ENCODE data around the gene C2orf15. TPM values are rescaled to one million over a fixed set of nuclear protein-coding genes. Genes with fewer than 3 reads are reported as not detected.
"Not testable (repeated sequence)": the region's sequence is repeated elsewhere in the genome, so short reads cannot be mapped to it uniquely, and the experiment has no call there.

C2orf15 gene
- total and polyA plus RNA-seq, 8 donors: 1.5 to 5.9 (median 2.9) TPM; not detected in 2

DNA sequence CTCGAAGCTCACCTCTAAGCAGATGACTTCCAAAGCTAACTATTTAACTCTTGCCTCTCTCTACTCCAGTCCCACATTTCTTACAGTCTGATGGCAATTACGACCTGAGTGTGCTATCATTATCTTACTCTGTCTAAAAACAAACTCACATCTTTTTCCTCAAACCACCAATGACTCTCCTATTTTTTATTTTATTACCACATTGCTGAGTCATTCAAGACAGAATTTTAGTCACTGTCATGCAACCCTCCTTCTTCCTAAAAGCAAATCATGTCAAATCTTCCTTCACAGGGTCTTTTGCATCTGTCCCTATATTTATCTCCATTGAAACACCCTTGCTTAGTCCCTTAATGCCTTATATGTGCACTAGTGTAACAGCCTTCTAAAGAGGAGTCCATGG is 34.6 kb upstream of the C2orf15 start:
- H3K4me3 ChIP-seq: no peak overlapping the region
- H3K4me1 ChIP-seq: no peaks in the 10 kb centered on the region
- TF ChIP-seq EP300 (IDR thresholded peaks at IDR 0.05): no peak
- H3K36me3 ChIP-seq: no peaks in the 10 kb centered on the region
- 61 to 76% (median 67%) methylated on average over 2 of the region's 2 CpGs for WGBS, 5 donors
- H3K27me3 ChIP-seq: no peaks in the 10 kb centered on the region
- no peaks in the 10 kb centered on the region for H3K9me3 ChIP-seq
- no peak overlapping the region for H3K27ac ChIP-seq
- intact Hi-C loops (cut with DNase I; ENCODE audit: low total_unique reads): no loop called here
- no peak for DNase-seq

- WGBS, 5 donors: 85 to 90% (median 88%) methylated on average over 2 of the region's 2 CpGs
- no peaks in the 10 kb centered on the region for H3K27me3 ChIP-seq
- no peaks in the 10 kb centered on the region for H3K9me3 ChIP-seq
- H3K36me3 ChIP-seq: no peaks in the 10 kb centered on the region
- H3K27ac ChIP-seq: no peak overlapping the region
- TF ChIP-seq POLR2AphosphoS5 (IDR thresholded peaks at IDR 0.05) (no peak), POLR2A (IDR thresholded peaks at IDR 0.05) (no peak), EP300 (IDR thresholded peaks at IDR 0.05) (no peak)
- TF ChIP-seq, protein P1, sequence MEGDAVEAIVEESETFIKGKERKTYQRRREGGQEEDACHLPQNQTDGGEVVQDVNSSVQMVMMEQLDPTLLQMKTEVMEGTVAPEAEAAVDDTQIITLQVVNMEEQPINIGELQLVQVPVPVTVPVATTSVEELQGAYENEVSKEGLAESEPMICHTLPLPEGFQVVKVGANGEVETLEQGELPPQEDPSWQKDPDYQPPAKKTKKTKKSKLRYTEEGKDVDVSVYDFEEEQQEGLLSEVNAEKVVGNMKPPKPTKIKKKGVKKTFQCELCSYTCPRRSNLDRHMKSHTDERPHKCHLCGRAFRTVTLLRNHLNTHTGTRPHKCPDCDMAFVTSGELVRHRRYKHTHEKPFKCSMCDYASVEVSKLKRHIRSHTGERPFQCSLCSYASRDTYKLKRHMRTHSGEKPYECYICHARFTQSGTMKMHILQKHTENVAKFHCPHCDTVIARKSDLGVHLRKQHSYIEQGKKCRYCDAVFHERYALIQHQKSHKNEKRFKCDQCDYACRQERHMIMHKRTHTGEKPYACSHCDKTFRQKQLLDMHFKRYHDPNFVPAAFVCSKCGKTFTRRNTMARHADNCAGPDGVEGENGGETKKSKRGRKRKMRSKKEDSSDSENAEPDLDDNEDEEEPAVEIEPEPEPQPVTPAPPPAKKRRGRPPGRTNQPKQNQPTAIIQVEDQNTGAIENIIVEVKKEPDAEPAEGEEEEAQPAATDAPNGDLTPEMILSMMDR (IDR thresholded peaks at IDR 0.05): no peak
- no peak for DNase-seq
- intact Hi-C loops (cut with DNase I; ENCODE audit: low total_unique reads): no loop called here
- no peaks in the 10 kb centered on the region for H3K4me1 ChIP-seq
- H3K4me3 ChIP-seq: no peak overlapping the region
Measured at GRCh38 chr2:99111236-99111635, 30.3 kb upstream of the C2orf15 start.

GRCh38 chr2:99111945-99112344 is 29.6 kb upstream of the C2orf15 start:
- Histone ChIP-seq H3K27ac (no peak overlapping the region), H3K27me3 (no peaks in the 10 kb centered on the region), H3K9me3 (no peaks in the 10 kb centered on the region), H3K4me3 (no peak overlapping the region), H3K4me1 (no peaks in the 10 kb centered on the region), H3K36me3 (no peaks in the 10 kb centered on the region)
- no peak for DNase-seq
- WGBS, 5 donors: 81 to 95% (median 92%) methylated on average over 1 of the region's 1 CpG
- TF ChIP-seq EP300 (IDR thresholded peaks at IDR 0.05) (no peak), POLR2A (IDR thresholded peaks at IDR 0.05) (no peak)
- TF ChIP-seq, protein P1 (IDR thresholded peaks at IDR 0.05): no peak
- intact Hi-C loops (cut with DNase I; ENCODE audit: low total_unique reads): no loop called here

DNA sequence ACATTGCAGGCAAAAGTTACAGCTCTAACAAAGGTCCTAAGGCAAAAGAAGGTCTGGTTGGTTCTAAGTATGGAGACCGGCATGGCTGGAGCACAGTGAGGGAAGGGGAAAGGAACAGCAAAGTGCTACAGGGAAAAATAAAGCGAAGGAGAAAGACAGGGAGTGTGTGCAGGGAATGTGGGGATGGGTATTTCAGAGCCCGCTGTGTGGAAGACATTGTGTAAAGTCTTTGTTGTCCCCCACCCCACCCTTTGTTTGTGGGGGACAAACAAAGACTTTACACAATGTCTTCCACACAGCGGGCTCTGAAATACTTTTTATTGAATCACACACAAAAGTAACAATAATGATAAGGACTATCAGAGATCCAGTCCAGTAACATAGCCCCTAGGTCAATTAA is 28.9 kb upstream of the C2orf15 start:
- DNase-seq: no peak
- H3K4me3 ChIP-seq: no peak overlapping the region
- H3K9me3 ChIP-seq: no peaks in the 10 kb centered on the region
- H3K4me1 ChIP-seq: no peaks in the 10 kb centered on the region
- no peaks in the 10 kb centered on the region for H3K27me3 ChIP-seq
- WGBS, 5 donors: 50 to 72% (median 65%) methylated on average over 4 of the region's 4 CpGs
- no peak for TF ChIP-seq POLR2AphosphoS5 (IDR thresholded peaks at IDR 0.05)
- TF ChIP-seq POLR2A (IDR thresholded peaks at IDR 0.05): no peak
- no peak for TF ChIP-seq EP300 (IDR thresholded peaks at IDR 0.05)
- TF ChIP-seq, protein P1 (IDR thresholded peaks at IDR 0.05): no peak
- H3K27ac ChIP-seq: no peak overlapping the region
- intact Hi-C loops (cut with DNase I; ENCODE audit: low total_unique reads): no loop called here
- H3K36me3 ChIP-seq: no peaks in the 10 kb centered on the region

- H3K36me3 ChIP-seq: peaks cover 14 to 28% (median 23%) of the 10 kb centered on the region in 4 donors
- no peaks in the 10 kb centered on the region for H3K4me1 ChIP-seq
- TF ChIP-seq POLR2A (IDR thresholded peaks at IDR 0.05): no peak
- TF ChIP-seq, protein P1 (IDR thresholded peaks at IDR 0.05): no peak
- no peak for TF ChIP-seq POLR2AphosphoS5 (IDR thresholded peaks at IDR 0.05)
- TF ChIP-seq EP300 (IDR thresholded peaks at IDR 0.05): no peak
- no peak for DNase-seq
- peaks cover 0 to 78% (median 59%) of the 10 kb centered on the region in 4 donors for H3K9me3 ChIP-seq
- intact Hi-C loops (cut with DNase I; ENCODE audit: low total_unique reads): no loop called here
- H3K4me3 ChIP-seq: no peak overlapping the region
- no peak overlapping the region for H3K27ac ChIP-seq
- 75 to 96% (median 90%) methylated on average over 2 of the region's 2 CpGs for WGBS, 5 donors
- no peaks in the 10 kb centered on the region for H3K27me3 ChIP-seq
Measured at GRCh38 chr2:99127981-99128380, 13.5 kb upstream of the C2orf15 start.

- H3K4me3 ChIP-seq; H3K27me3 ChIP-seq; intact Hi-C loops (cut with DNase I; ENCODE audit: low total_unique reads); DNase-seq; H3K27ac ChIP-seq; H3K36me3 ChIP-seq; H3K4me1 ChIP-seq: not testable (repeated sequence)
- 88 to 97% (median 96%) methylated on average over 2 of the region's 2 CpGs for WGBS, 5 donors
- peaks cover 0 to 40% (median 28%) of the 10 kb centered on the region in 4 donors for H3K9me3 ChIP-seq
Measured at GRCh38 chr2:99135044-99135556, 6.4 kb upstream of the C2orf15 start.

Data from stomach (tissue), 9 donors.